IMR-90 (cell line): Measurements from ENCODE around the gene RABGGTA. TPM values are rescaled to one million over a fixed set of nuclear protein-coding genes. Genes with fewer than 3 reads are reported as not detected.

Experiments
- ATAC-seq: fragments of 200-7000 bp; cut with Tn5 transposase; 2 replicates; pipeline ENCODE4 v1.9.1; 2020; ENCODE audit warnings: low read depth, mild to moderate bottlenecking, moderate library complexity
- BruUV-seq: library from RNA; stranded (reverse); fragments of 400-500 nt; replicated peaks from 2 replicates; lab custom pipeline; 2021; lab: Mats Ljungman, UMichigan
- CTCF ChIA-PET: fragments of 300-600 bp; formaldehyde crosslinking; extraction: SDS; loops from one replicate; lab custom pipeline; 2021; ENCODE audit warnings: antibody characterized with exemption; lab: Yijun Ruan, JAX
- POLR2A ChIA-PET: fragments of 300-600 bp; sonication (Branson Sonifier 250); formaldehyde crosslinking; loops from one replicate; lab custom pipeline; 2022; ENCODE audit warnings: antibody characterized with exemption; ENCODE audit not compliant: unreplicated experiment; lab: Charles Lee
- DNase-seq: peaks from one replicate; pipeline ENCODE4 v3.0.0; 2013
- H2AFZ ChIP-seq: replicated peaks from 2 replicates; pipeline ENCODE3; 2013; ENCODE audit warnings: low read length, mild to moderate bottlenecking; ENCODE audit not compliant: poor library complexity
- H2AK5ac ChIP-seq: 2 replicates; pipeline ENCODE4 v1.6.1; 2013; ENCODE audit warnings: low read depth, low read length, inconsistent platforms
- H2AK9ac ChIP-seq: replicated peaks from 2 replicates; pipeline ENCODE3; 2013; ENCODE audit warnings: mild to moderate bottlenecking, low read depth, low read length, moderate library complexity; ENCODE audit not compliant: poor library complexity
- H2BK120ac ChIP-seq: 2 replicates; pipeline ENCODE4 v1.6.1; 2013; ENCODE audit warnings: low read depth, low read length, inconsistent platforms
- H2BK15ac ChIP-seq: 3 replicates; pipeline ENCODE4 v1.6.1; 2013; ENCODE audit warnings: low read depth, low read length, inconsistent platforms
- H2BK20ac ChIP-seq: 2 replicates; pipeline ENCODE4 v1.6.1; 2013; ENCODE audit warnings: low read depth, mild to moderate bottlenecking, inconsistent platforms, low read length, moderate library complexity
- H2BK5ac ChIP-seq: 2 replicates; pipeline ENCODE4 v1.6.1; 2013; ENCODE audit warnings: mild to moderate bottlenecking, low read depth, low read length, inconsistent platforms; ENCODE audit not compliant: poor library complexity, severe bottlenecking
- H3K14ac ChIP-seq: replicated peaks from 2 replicates; pipeline ENCODE4 v1.6.1; 2013; ENCODE audit warnings: low read depth, low read length, inconsistent platforms
- H3K18ac ChIP-seq: 2 replicates; pipeline ENCODE4 v1.6.1; 2013; ENCODE audit warnings: low read depth, low read length, control low read depth
- H3K23ac ChIP-seq: 2 replicates; pipeline ENCODE4 v1.6.1; 2013; ENCODE audit warnings: low read depth, low read length, inconsistent platforms
- H3K27ac ChIP-seq: 2 replicates; pipeline ENCODE4 v1.5.1; 2013; ENCODE audit warnings: mild to moderate bottlenecking, control low read depth, low read length; ENCODE audit not compliant: insufficient read depth
- H3K27me3 ChIP-seq: 2 replicates; pipeline ENCODE4 v1.6.1; 2013; ENCODE audit warnings: low read length; ENCODE audit not compliant: control insufficient read depth, insufficient read depth
- H3K36me3 ChIP-seq: 2 replicates; pipeline ENCODE4 v1.6.1; 2013; ENCODE audit warnings: low read length, mixed read lengths; ENCODE audit not compliant: control insufficient read depth, insufficient read depth
- H3K4ac ChIP-seq: 2 replicates; pipeline ENCODE4 v1.6.1; 2013; ENCODE audit warnings: low read depth, low read length, inconsistent platforms
- H3K4me1 ChIP-seq: 2 replicates; pipeline ENCODE4 v1.6.1; 2013; ENCODE audit warnings: low read length, mixed read lengths; ENCODE audit not compliant: control insufficient read depth, insufficient read depth
- H3K4me2 ChIP-seq: 2 replicates; pipeline ENCODE4 v1.6.1; 2013; ENCODE audit warnings: low read depth, mild to moderate bottlenecking, control low read depth, low read length, moderate library complexity
- H3K4me3 ChIP-seq: 2 replicates; pipeline ENCODE4 v1.5.1; 2013; ENCODE audit warnings: low read depth, mild to moderate bottlenecking, control low read depth, low read length, moderate library complexity; ENCODE audit not compliant: insufficient read depth
- H3K56ac ChIP-seq: 2 replicates; pipeline ENCODE4 v1.6.1; 2013; ENCODE audit warnings: low read length, inconsistent platforms; ENCODE audit not compliant: insufficient read depth; ENCODE audit errors: extremely low read depth
- H3K79me1 ChIP-seq, 2 experiments: 2 replicates each; pipeline ENCODE4 v1.6.1; 2013; ENCODE audit warnings: low read length in 2 of 2, inconsistent platforms in 1 of 2, low read depth in 1 of 2
- H3K9ac ChIP-seq: 2 replicates; pipeline ENCODE4 v1.6.1; 2013; ENCODE audit warnings: low read depth, low read length, control low read depth
- H3K9me1 ChIP-seq: 2 replicates; pipeline ENCODE4 v1.6.1; 2013; ENCODE audit warnings: low read length, inconsistent platforms; ENCODE audit not compliant: insufficient read depth
- H3K9me3 ChIP-seq: 2 replicates; pipeline ENCODE4 v1.6.1; 2013; ENCODE audit warnings: low read length; ENCODE audit not compliant: control insufficient read depth, insufficient read depth
- H4K20me1 ChIP-seq: 2 replicates; pipeline ENCODE4 v1.6.1; 2013; ENCODE audit warnings: low read length, inconsistent platforms; ENCODE audit not compliant: insufficient read depth
- H4K5ac ChIP-seq: 2 replicates; pipeline ENCODE4 v1.6.1; 2013; ENCODE audit warnings: mild to moderate bottlenecking, low read depth, low read length, control low read depth
- H4K8ac ChIP-seq, 2 experiments: 2 replicates each; pipeline ENCODE4 v1.6.1; 2013; ENCODE audit warnings: low read depth in 2 of 2, low read length in 2 of 2, control low read depth in 1 of 2, inconsistent platforms in 1 of 2
- H4K91ac ChIP-seq: 2 replicates; pipeline ENCODE4 v1.6.1; 2013; ENCODE audit warnings: low read depth, low read length, inconsistent platforms; ENCODE audit not compliant: insufficient read depth
- BHLHE40 ChIP-seq: fragments of 150-350 bp; IDR thresholded peaks from 2 replicates; pipeline ENCODE4 v1.6.1; 2016; ENCODE audit warnings: mild to moderate bottlenecking, low read depth, low read length
- CEBPB ChIP-seq: IDR thresholded peaks from 2 replicates; pipeline ENCODE4 v1.6.1; 2012; ENCODE audit warnings: low read depth, low read length, improper control_type of control experiment
- CTCF ChIP-seq: conservative IDR thresholded peaks from 2 replicates; pipeline ENCODE4 v1.5.1; 2012; ENCODE audit warnings: mild to moderate bottlenecking, low read depth, low read length, improper control_type of control experiment
- MAZ ChIP-seq: IDR thresholded peaks from 2 replicates; pipeline ENCODE4 v1.6.1; 2012; ENCODE audit warnings: low read depth, mild to moderate bottlenecking, low read length, improper control_type of control experiment, moderate library complexity, borderline replicate concordance
- MXI1 ChIP-seq: IDR thresholded peaks from 2 replicates; pipeline ENCODE4 v1.6.1; 2012; ENCODE audit warnings: low read depth, mild to moderate bottlenecking, low read length, moderate library complexity, borderline replicate concordance
- NFE2L2 ChIP-seq: fragments of 150-350 bp; IDR thresholded peaks from 2 replicates; pipeline ENCODE4 v1.6.1; 2016; ENCODE audit warnings: low read depth, mild to moderate bottlenecking, low read length
- POLR2A ChIP-seq: IDR thresholded peaks from 2 replicates; pipeline ENCODE4 v1.6.1; 2012; ENCODE audit warnings: mild to moderate bottlenecking, low read depth, low read length
- RCOR1 ChIP-seq: IDR thresholded peaks from 2 replicates; pipeline ENCODE4 v1.6.1; 2012; ENCODE audit warnings: mild to moderate bottlenecking, low read length, improper control_type of control experiment; ENCODE audit not compliant: insufficient replicate concordance
- SMC3 ChIP-seq: fragments of 150-350 bp; IDR thresholded peaks from 2 replicates; pipeline ENCODE4 v1.6.1; 2016; ENCODE audit warnings: low read depth, mild to moderate bottlenecking, antibody characterized with exemption, low read length, moderate library complexity
- USF2 ChIP-seq: fragments of 150-350 bp; IDR thresholded peaks from 2 replicates; pipeline ENCODE4 v1.6.1; 2017; ENCODE audit warnings: mild to moderate bottlenecking, antibody characterized with exemption, low read length, low read depth
- WGBS, 2 experiments: methylation state at CpG; one replicate each; pipeline versions ENCODE4 v1.1.5 to v1.1.7; 2013; ENCODE audit warnings: missing lambda C conversion rate in 2 of 2; ENCODE audit not compliant: insufficient read length in 1 of 2; ENCODE audit errors: extremely low coverage in 2 of 2; 5-methylcytosine and 5-hydroxymethylcytosine counted together
- dilution Hi-C: fragments of 300-500 bp; cut with HindIII; formaldehyde crosslinking; loops from one replicate; pipeline ENCODE4 v1.14.3; 2018; ENCODE audit warnings: low sequenced_read_pairs; ENCODE audit not compliant: unreplicated experiment
- in situ Hi-C: fragments of 300-500 bp; cut with MboI; formaldehyde crosslinking; loops from 3 replicates; pipeline ENCODE4 v1.14.3; 2019; ENCODE audit warnings: low sequenced_read_pairs, inconsistent platforms, mixed read lengths
- intact Hi-C: fragments of 100-400 bp; cut with micrococcal nuclease; formaldehyde crosslinking; loops from 2 replicates; pipeline ENCODE4 v1.10.0; 2022
- polyA plus RNA-seq, 3 experiments: library from polyadenylated mRNA; depleted of rRNA; stranded (reverse); fragments of >200 nt; gene quantifications; 2 replicates each; pipeline ENCODE4 v1.2.3, GENCODE V29; 2012; ENCODE audit warnings: low replicate concordance in 1 of 3
- total RNA-seq: library from RNA; depleted of rRNA; stranded (reverse); fragments of >200 nt; gene quantifications from 2 replicates; pipeline ENCODE4 v1.2.3, GENCODE V29; 2012

The RABGGTA gene
- total and polyA plus RNA-seq, 2 of the 4 experiments (the other 2 are of a cell fraction), result 25.6 to 55.6 TPM

GRCh38 chr14:24255438-24255837 lies 16.0 kb downstream of the RABGGTA start:
- no peaks in the 10 kb centered on the region for H3K27me3 ChIP-seq
- H3K23ac ChIP-seq, result no peak overlapping the region
- H3K4me3 ChIP-seq, result no peak overlapping the region
- dilution Hi-C loops, result no loop called here
- in situ Hi-C loops, result no loop called here
- H2AK5ac ChIP-seq, result no peak overlapping the region
- WGBS, 2 experiments, result 80% methylated on average over 3 of the region's 8 CpGs; no CpG with 5 or more reads in 1 of the 2 experiments
- peaks cover 2% of the 10 kb centered on the region; the same call in 1 of the 2 replicates for H3K36me3 ChIP-seq
- no peaks in the 10 kb centered on the region for H4K20me1 ChIP-seq
- no TSS peak for BruUV-seq
- TF ChIP-seq MXI1 (no peak), CTCF (no peak), USF2 (no peak), MAZ (no peak), BHLHE40 (no peak), SMC3 (no peak), NFE2L2 (no peak), RCOR1 (no peak), POLR2A (no peak), CEBPB (no peak)
- ChIA-PET POLR2A (no interaction called here), CTCF (no interaction called here)
- ATAC-seq (no peak), DNase-seq (no peak)
- H2AK9ac ChIP-seq, result no peak overlapping the region
- no peak overlapping the region for H2BK20ac ChIP-seq
- H3K9me3 ChIP-seq, result no peaks in the 10 kb centered on the region
- peaks cover 38% of the 10 kb centered on the region for H3K9me1 ChIP-seq
- H2BK15ac ChIP-seq, result no peak overlapping the region
- no peak overlapping the region for H3K56ac ChIP-seq
- peaks cover 0 to 2% of the 10 kb centered on the region in 2 experiments; a peak in 1 of 4 replicates for H3K79me1 ChIP-seq
- H3K14ac ChIP-seq, result no peak overlapping the region
- H2BK120ac ChIP-seq, result no peak overlapping the region
- H2BK5ac ChIP-seq, result no peak overlapping the region
- H4K8ac ChIP-seq, result no peak overlapping the region
- H3K27ac ChIP-seq, result no peak overlapping the region
- H4K5ac ChIP-seq, result no peak overlapping the region
- H3K4me2 ChIP-seq, result no peak overlapping the region
- H3K4ac ChIP-seq, result no peak overlapping the region
- no peak overlapping the region for H4K91ac ChIP-seq
- no peak overlapping the region for H2AFZ ChIP-seq
- no peak overlapping the region for H3K9ac ChIP-seq
- no peak overlapping the region for H3K18ac ChIP-seq
- peaks cover 22% of the 10 kb centered on the region for H3K4me1 ChIP-seq
- intact Hi-C loops, result no loop called here
